ENCODE results near the gene PBXIP1. TPM values are rescaled to one million over a fixed set of nuclear protein-coding genes. Genes with fewer than 3 reads are reported as not detected.
A peak's percentile ranks its signal among the peaks of the same experiment; 100 is the strongest.

The PBXIP1 gene
- total and polyA plus RNA-seq, 2 of the 13 experiments (the other 11 are each of a cell fraction or from before 2014, with no cell fraction given), result 16.3 to 31.9 TPM

- TF ChIP-seq TFAP4 (IDR thresholded peaks at IDR 0.05; ENCODE audit: borderline replicate concordance, low read depth) (peak; percentile 61; the same call in 1 of the 2 replicates), REST (IDR thresholded peaks at IDR 0.05; ENCODE audit: borderline replicate concordance in 1 of 2, low read depth in 1 of 2, low read length in 2 of 2) (no peak), ZSCAN21 (CRISPR knock-in tag; IDR thresholded peaks at IDR 0.05; ENCODE audit: borderline replicate concordance) (no peak), ZNF780A (CRISPR knock-in tag; IDR thresholded peaks at IDR 0.05) (no peak), KLF6 (CRISPR knock-in tag; IDR thresholded peaks at IDR 0.05) (no peak), ESRRA (CRISPR knock-in tag; IDR thresholded peaks at IDR 0.05; ENCODE audit: low read depth) (no peak), RFX1 (IDR thresholded peaks at IDR 0.05) (no peak), ZNF17 (CRISPR knock-in tag; IDR thresholded peaks at IDR 0.05) (no peak), SP5 (CRISPR knock-in tag; IDR thresholded peaks at IDR 0.05; ENCODE audit: borderline replicate concordance, low read depth) (peak; percentile 20; the same call in 1 of the 2 replicates), POLR2G (IDR thresholded peaks at IDR 0.05; ENCODE audit: low read depth, low read length) (peak; percentile 53), HOXA5 (CRISPR knock-in tag; IDR thresholded peaks at IDR 0.05) (0 out of 2 replicates have a peak, but pooled peaks have one; percentile 42), BCL6 (CRISPR knock-in tag; IDR thresholded peaks at IDR 0.05) (no peak), ZNF597 (CRISPR knock-in tag; IDR thresholded peaks at IDR 0.05) (no peak), PHF8 (CRISPR knock-in tag; IDR thresholded peaks at IDR 0.05) (no peak; the same call in 1 of the 2 replicates), SUZ12 (IDR thresholded peaks at IDR 0.05; ENCODE audit: low read depth, low read length) (no peak), SMYD3 (CRISPR knock-in tag; IDR thresholded peaks at IDR 0.05) (no peak), MLX (CRISPR knock-in tag; IDR thresholded peaks at IDR 0.05) (no peak), ZNF576 (CRISPR knock-in tag; IDR thresholded peaks at IDR 0.05) (no peak), ZBTB44 (CRISPR knock-in tag; IDR thresholded peaks at IDR 0.05) (no peak), GATA4 (IDR thresholded peaks at IDR 0.05; ENCODE audit: borderline replicate concordance, low read depth) (no peak)
Measured at GRCh38 chr1:154955718-154956543, at the start of gene PBXIP1 (continued).
